ENCODE results near the gene NEDD1.

- TF ChIP-seq POLR2AphosphoS5 (IDR thresholded peaks at IDR 0.05), result no peak
- no peak for TF ChIP-seq CTCF (IDR thresholded peaks at IDR 0.05)
- no peak for TF ChIP-seq POLR2A (IDR thresholded peaks at IDR 0.05)
Measured at GRCh38 chr12:96892104-96892503, 15.0 kb upstream of the NEDD1 start.
